ENCODE results near the gene CLSTN2.

The CLSTN2 gene

DNA sequence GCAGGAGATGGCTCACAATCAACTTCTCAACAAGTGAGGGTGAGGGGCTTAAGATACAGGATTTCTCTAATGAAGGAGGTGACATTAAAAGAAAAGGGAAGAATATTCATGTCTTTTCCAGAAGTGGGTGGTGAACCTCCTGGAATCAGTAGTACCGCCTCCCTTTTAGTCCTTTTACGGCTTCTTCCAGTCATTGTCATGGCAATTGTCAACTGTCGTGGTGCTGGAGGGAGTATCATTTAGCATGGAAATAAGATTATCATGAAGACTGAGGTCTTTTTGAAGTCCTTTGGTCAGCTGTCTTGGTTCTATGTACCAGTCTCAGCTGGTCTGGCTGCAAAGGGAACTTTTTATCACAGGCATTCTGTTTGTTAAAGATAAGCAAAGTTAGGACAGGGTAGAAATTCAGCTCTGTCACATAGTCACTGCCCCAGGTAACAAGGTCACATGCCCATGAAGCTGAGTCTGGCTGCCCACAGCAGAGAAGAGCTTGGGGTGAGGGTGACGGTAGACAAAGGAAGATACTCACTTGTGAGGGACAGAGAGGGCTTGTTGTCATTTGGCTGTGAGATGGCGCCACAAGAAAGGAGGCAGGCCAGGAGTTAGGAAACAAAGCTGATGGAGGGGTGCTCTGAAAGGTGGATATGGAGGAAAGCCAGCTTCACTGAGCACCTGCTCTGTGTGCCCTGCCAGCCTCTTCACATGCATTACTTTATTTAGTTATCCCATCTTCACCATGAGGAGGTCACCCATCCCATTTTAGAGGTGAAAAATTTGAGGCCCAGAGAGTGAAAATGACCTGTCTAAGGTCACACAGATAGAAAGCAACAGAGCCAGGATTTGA is 514.6 kb downstream of the CLSTN2 start:
- no peak overlapping the region for H3K4me3 ChIP-seq (replicated peaks; ENCODE audit: low read depth, low read length)
- TF ChIP-seq CTCF (IDR thresholded peaks at IDR 0.05; ENCODE audit: low read depth, low read length, missing control alignments): no peak
- no peak for DNase-seq (ENCODE audit: extremely low read depth, low read depth)

GRCh38 chr3:140453750-140454149 is 518.8 kb downstream of the CLSTN2 start:
- DNase-seq (ENCODE audit: extremely low read depth, low read depth): no peak
- H3K4me3 ChIP-seq (replicated peaks; ENCODE audit: low read depth, low read length): no peak overlapping the region
- no peak for TF ChIP-seq CTCF (IDR thresholded peaks at IDR 0.05; ENCODE audit: low read depth, low read length, missing control alignments)

- DNase-seq (ENCODE audit: extremely low read depth, low read depth): no peak
- no peak for TF ChIP-seq CTCF (IDR thresholded peaks at IDR 0.05; ENCODE audit: low read depth, low read length, missing control alignments)
- H3K4me3 ChIP-seq (replicated peaks; ENCODE audit: low read depth, low read length): no peak overlapping the region
These were observed 520.7 kb downstream of the CLSTN2 start for GRCh38 chr3:140455521-140456214.

- no peak overlapping the region for H3K4me3 ChIP-seq (replicated peaks; ENCODE audit: low read depth, low read length)
- no peak for TF ChIP-seq CTCF (IDR thresholded peaks at IDR 0.05; ENCODE audit: low read depth, low read length, missing control alignments)
- DNase-seq (ENCODE audit: extremely low read depth, low read depth): no peak
These were observed 522.0 kb downstream of the CLSTN2 start for GRCh38 chr3:140456974-140457373.

DNA sequence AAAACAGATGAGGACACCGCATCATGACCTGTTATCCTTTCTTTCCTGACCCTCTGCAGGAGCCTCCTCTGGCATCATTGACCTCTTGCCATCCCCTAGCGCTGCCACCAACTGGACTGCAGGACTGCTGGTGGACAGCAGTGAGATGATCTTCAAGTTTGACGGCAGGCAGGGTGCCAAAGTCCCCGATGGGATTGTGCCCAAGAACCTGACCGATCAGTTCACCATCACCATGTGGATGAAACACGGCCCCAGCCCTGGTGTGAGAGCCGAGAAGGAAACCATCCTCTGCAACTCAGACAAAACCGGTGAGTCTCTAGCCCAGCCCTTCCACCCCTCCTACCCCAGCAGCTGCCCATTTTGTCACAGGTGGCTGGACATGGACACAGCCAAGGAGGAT is 524.5 kb downstream of the CLSTN2 start:
- no peak overlapping the region for H3K4me3 ChIP-seq (replicated peaks; ENCODE audit: low read depth, low read length)
- no peak for TF ChIP-seq CTCF (IDR thresholded peaks at IDR 0.05; ENCODE audit: low read depth, low read length, missing control alignments)
- DNase-seq (ENCODE audit: extremely low read depth, low read depth): no peak

- DNase-seq (ENCODE audit: extremely low read depth, low read depth): no peak
- TF ChIP-seq CTCF (IDR thresholded peaks at IDR 0.05; ENCODE audit: low read depth, low read length, missing control alignments): no peak
- H3K4me3 ChIP-seq (replicated peaks; ENCODE audit: low read depth, low read length): no peak overlapping the region
These were observed 526.3 kb downstream of the CLSTN2 start for GRCh38 chr3:140461250-140461649.

All from HFF-Myc (cell line).